Suprapubic skin (tissue), 3 donors: Measurements from ENCODE around the gene SV2C.
"Not testable (repeated sequence)": the region's sequence is repeated elsewhere in the genome, so short reads cannot be mapped to it uniquely, and the experiment has no call there.

ENCODE experiments used
- POLR2A ChIP-seq, 2 donors: fragments of 450-650 bp; IDR thresholded peaks; one replicate each; pipeline ENCODE4 v1.6.1; 2017; ENCODE audit warnings: antibody characterized with exemption in 2 of 2, mild to moderate bottlenecking in 2 of 2, moderate library complexity in 2 of 2
- TF ChIP-seq, protein P1 (sequence below), 2 donors: fragments of 200-600 bp in 1 of 2; fragments of 450-650 bp in 1 of 2; sonication (generic) in 1 of 2; IDR thresholded peaks; one replicate each; pipeline ENCODE4 v1.5.1; 2016 to 2019; ENCODE audit warnings: antibody characterized with exemption in 2 of 2, mild to moderate bottlenecking in 1 of 2, moderate library complexity in 1 of 2

DNA sequence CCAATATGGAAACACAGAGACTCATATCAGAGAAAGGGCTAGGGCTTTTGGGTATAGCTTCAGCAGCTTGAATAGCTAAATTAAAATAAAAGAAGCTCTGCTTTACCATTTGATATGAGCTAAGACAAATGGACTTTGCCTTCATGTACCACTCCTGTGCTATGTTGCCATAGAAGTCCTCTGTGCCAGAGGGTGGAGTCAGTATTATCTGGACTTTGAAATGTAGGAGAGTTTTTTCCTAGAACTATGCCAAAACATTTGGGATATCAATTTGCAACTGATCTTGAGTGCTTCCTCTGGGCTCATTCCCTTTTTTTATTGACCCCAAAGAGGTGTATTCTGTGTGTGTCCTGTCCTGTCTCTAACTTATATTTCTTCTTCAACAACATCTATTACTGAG, 219.5 kb downstream of the SV2C start:
- TF ChIP-seq POLR2A (IDR thresholded peaks at IDR 0.05) = not testable (repeated sequence)
- TF ChIP-seq, protein P1, sequence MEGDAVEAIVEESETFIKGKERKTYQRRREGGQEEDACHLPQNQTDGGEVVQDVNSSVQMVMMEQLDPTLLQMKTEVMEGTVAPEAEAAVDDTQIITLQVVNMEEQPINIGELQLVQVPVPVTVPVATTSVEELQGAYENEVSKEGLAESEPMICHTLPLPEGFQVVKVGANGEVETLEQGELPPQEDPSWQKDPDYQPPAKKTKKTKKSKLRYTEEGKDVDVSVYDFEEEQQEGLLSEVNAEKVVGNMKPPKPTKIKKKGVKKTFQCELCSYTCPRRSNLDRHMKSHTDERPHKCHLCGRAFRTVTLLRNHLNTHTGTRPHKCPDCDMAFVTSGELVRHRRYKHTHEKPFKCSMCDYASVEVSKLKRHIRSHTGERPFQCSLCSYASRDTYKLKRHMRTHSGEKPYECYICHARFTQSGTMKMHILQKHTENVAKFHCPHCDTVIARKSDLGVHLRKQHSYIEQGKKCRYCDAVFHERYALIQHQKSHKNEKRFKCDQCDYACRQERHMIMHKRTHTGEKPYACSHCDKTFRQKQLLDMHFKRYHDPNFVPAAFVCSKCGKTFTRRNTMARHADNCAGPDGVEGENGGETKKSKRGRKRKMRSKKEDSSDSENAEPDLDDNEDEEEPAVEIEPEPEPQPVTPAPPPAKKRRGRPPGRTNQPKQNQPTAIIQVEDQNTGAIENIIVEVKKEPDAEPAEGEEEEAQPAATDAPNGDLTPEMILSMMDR (IDR thresholded peaks at IDR 0.05) = not testable (repeated sequence)
